ENCODE measurements around the gene HPCAL1. TPM values are rescaled to one million over a fixed set of nuclear protein-coding genes. Genes with fewer than 3 reads are reported as not detected.

Gene HPCAL1
- total and polyA plus RNA-seq, 10 of the 15 experiments (the other 5 are each of a cell fraction or from before 2014, with no cell fraction given) = 0.40 to 12.8 (median 7.9) TPM

GRCh38 chr2:10404324-10405143 lies 101.8 kb downstream of the HPCAL1 start:
- Histone ChIP-seq H2AFZ (ENCODE audit: control insufficient read depth, low read depth, low read length) (no peak overlapping the region), H3K36me3 (ENCODE audit: control insufficient read depth in 2 of 2, insufficient read depth in 2 of 2, low read length in 1 of 2) (no peaks in the 10 kb centered on the region; a peak in 1 of 4 replicates), H3K4me3 (no peak overlapping the region), H3K79me2 (ENCODE audit: control insufficient read depth, insufficient read depth, low read length) (no peaks in the 10 kb centered on the region), H3K9ac (ENCODE audit: control insufficient read depth, insufficient read depth, low read length) (no peak overlapping the region), H3K4me1 (ENCODE audit: control insufficient read depth, insufficient read depth, low read length) (peaks cover 31% of the 10 kb centered on the region), H3K27ac (ENCODE audit: control insufficient read depth, insufficient read depth) (no peak overlapping the region), H3K27me3 (replicated peaks in 1 of 2; ENCODE audit: control insufficient read depth in 2 of 2, insufficient read depth in 2 of 2, low read length in 1 of 2) (no peaks in the 10 kb centered on the region), H3K4me2 (ENCODE audit: control insufficient read depth, insufficient read depth) (no peak overlapping the region), H3K9me3 (replicated peaks; ENCODE audit: control insufficient read depth, insufficient read depth, low read length) (peaks cover 1% of the 10 kb centered on the region; the same call in 2 of the 3 replicates), H4K20me1 (ENCODE audit: control insufficient read depth, insufficient read depth) (no peaks in the 10 kb centered on the region)
- ATAC-seq (no peak), DNase-seq (ENCODE audit: low read depth, low spot score) (no peak), FAIRE-seq (no peak)
- RAD21 ChIA-PET (ENCODE audit: unreplicated experiment) = interaction anchor here (1.3 kb wide), 1 partner anchor 31 kb away, joined by 3 read pairs; no protein-coding TSS in a partner anchor
- 62% methylated on average over 19 of the region's 20 CpGs for WGBS (ENCODE audit: insufficient coverage, insufficient replicate concordance, low lambda C conversion rate, missing lambda C conversion rate)
- BruUV-seq (replicated peaks) = no TSS peak
- in situ Hi-C loops (cut with MboI) = no loop called here
- intact Hi-C loops (cut with micrococcal nuclease; ENCODE audit: unreplicated experiment) = no loop called here
- CTCF ChIA-PET = no interaction called here
- SMC1A ChIA-PET (ENCODE audit: uncharacterized antibody, unreplicated experiment) = interaction anchor here (7.6 kb wide), 1 partner anchor 23 kb away, joined by 112 read pairs; no protein-coding TSS in a partner anchor
- POLR2A ChIA-PET = no interaction called here
- TF ChIP-seq GATAD2B (conservative IDR thresholded peaks at IDR 0.05; ENCODE audit: low read depth) (no peak), LARP7 (IDR thresholded peaks at IDR 0.05) (no peak), CUX1 (IDR thresholded peaks at IDR 0.05; ENCODE audit: insufficient replicate concordance, low read depth, low read length) (no peak), RBBP5 (conservative IDR thresholded peaks at IDR 0.05) (no peak), WRNIP1 (IDR thresholded peaks at IDR 0.05; ENCODE audit: borderline replicate concordance, low read depth, low read length) (no peak), E4F1 (IDR thresholded peaks at IDR 0.05; ENCODE audit: borderline replicate concordance, partially characterized antibody) (no peak), BCLAF1 (IDR thresholded peaks at IDR 0.05) (no peak), EGR1 (IDR thresholded peaks at IDR 0.05; ENCODE audit: borderline replicate concordance in 1 of 2, low read depth in 2 of 2, low read length in 2 of 2) (no peak)
